WI38 (cell line): ENCODE measurements around the gene CREBZF.
"Not testable (repeated sequence)": the region's sequence is repeated elsewhere in the genome, so short reads cannot be mapped to it uniquely, and the experiment has no call there.

Source experiments
- H3K4me3 ChIP-seq: 2 replicates; pipeline ENCODE4 v1.5.1; 2011; ENCODE audit warnings: low read depth, mild to moderate bottlenecking, control low read depth, low read length
- TF ChIP-seq, protein P1 (sequence below): IDR thresholded peaks from 2 replicates; pipeline ENCODE4 v1.5.1; 2012; ENCODE audit warnings: low read depth, mild to moderate bottlenecking, control low read depth, low read length

The CREBZF gene

DNA sequence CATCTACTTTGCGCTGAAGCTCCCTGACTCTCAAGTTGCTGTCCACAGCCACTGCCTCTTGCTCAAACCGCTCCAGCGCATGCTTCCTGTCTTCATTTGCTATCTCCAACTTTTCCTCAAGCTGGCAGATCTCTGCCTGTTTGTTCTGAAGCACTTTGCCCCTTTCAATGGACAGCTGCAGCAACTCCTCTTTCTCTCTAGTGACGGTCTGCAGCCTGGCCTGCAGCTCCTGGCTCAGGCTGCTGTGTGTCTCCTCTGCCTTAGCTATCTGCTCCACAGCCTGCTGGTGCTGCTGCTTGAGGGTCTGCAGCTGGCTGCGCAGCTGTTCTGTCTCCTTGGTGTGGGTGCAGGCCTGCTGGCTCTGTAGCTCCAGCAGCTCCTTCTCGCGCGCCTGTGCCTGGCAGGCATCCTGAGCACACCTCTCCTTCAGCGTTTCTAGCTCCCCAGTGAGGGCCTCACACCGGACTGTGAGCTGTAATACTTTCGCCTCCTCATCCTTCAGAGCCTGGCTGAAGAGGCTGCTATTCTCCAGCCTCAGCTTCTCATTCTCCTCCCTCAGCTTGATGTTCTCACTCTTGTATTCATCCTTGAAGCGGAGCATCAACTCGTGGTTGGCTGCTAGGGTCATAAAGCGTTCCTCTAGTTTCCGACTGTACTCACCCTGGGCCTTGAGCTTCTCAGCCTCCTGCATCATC, 20.3 kb upstream of the CREBZF start:
- TF ChIP-seq, protein P1, sequence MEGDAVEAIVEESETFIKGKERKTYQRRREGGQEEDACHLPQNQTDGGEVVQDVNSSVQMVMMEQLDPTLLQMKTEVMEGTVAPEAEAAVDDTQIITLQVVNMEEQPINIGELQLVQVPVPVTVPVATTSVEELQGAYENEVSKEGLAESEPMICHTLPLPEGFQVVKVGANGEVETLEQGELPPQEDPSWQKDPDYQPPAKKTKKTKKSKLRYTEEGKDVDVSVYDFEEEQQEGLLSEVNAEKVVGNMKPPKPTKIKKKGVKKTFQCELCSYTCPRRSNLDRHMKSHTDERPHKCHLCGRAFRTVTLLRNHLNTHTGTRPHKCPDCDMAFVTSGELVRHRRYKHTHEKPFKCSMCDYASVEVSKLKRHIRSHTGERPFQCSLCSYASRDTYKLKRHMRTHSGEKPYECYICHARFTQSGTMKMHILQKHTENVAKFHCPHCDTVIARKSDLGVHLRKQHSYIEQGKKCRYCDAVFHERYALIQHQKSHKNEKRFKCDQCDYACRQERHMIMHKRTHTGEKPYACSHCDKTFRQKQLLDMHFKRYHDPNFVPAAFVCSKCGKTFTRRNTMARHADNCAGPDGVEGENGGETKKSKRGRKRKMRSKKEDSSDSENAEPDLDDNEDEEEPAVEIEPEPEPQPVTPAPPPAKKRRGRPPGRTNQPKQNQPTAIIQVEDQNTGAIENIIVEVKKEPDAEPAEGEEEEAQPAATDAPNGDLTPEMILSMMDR, result no peak
- peak overlapping the region; percentile 70 for H3K4me3 ChIP-seq

DNA sequence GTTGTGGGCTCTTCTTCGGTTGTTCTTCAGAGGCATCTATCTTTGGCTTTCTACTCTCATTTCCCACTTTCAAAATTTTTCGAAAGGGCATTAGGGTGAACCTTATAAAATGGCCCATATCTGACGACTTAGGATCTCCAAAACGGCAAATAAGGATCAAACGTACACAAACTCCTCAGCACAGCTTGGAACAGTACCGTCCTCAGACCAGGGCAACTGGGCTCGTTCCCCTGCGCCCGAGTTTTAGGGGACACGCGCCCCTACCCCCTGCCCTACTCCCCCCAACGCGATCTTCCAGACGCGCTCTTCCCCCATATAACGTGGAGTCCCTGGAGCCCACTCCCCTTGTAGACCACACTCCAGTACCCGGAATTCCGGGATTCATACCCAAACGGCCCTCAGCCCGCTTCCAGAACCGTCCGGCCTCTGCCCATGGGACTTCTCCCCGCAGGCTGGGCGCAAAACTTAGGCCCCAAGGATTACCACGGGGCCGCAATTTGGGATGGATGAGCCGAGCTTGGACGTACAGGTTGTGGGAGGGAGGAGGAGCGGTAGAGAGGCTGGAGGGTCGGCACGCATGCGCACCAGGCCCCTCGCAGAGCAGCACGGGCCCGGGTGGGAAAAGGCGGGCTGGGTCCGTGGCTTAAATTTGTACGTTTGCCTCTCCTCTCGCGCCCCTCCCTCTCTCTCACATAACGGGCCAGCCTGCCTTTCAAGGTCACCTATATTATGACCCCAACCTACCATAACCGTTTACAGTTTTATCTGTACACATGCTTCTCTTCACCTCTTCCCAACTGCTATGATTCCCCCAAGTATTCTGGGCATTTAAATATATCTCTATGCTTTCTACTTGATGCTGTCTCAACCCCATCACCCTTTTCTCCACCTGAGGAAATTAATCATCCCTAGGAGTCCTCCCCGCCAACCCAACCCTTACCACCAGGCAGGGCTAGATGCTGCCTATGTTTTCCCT, 17.7 kb upstream of the CREBZF start:
- TF ChIP-seq, protein P1, result no peak
- peak overlapping the region; percentile 65 for H3K4me3 ChIP-seq

DNA sequence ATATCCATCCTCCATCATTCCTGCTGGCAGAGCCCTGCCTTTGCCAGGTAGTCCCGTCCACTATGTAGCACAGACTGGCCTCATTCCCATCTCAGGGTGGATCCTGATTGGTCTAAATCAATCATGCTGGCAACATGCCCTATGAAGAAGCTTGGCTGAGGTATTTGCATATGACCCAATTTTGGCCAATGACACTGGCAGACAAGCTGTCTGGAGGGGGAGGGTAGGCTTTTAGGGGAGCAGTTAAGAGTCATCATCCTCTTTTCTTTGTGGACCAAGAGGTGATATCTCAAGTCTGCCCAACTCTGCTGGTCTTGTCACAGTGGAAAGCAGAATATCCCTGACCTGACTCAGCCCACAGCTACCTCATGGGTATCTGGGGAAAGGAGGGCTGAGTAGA, 16.0 kb upstream of the CREBZF start:
- TF ChIP-seq, protein P1, result no peak
- no peak overlapping the region for H3K4me3 ChIP-seq

DNA sequence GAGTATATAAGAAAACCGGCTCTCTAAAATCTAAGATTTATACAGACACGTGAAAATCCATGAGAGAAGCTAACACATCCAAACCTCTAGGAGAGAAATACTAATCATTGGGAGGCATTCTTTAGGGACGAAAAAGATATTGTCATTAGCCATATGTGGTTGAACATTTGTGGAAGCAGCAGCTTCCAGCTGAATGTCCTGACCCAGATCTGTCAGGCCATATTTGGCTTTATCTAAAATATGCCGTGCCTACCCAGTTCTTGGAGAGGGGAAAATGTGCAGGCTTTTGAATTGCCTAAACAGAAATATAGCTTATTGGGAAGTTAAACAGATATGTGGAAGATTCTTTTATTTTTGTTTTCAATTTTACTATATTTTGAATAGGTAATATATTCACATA, 14.6 kb upstream of the CREBZF start:
- TF ChIP-seq, protein P1, result no peak
- H3K4me3 ChIP-seq, result no peak overlapping the region

DNA sequence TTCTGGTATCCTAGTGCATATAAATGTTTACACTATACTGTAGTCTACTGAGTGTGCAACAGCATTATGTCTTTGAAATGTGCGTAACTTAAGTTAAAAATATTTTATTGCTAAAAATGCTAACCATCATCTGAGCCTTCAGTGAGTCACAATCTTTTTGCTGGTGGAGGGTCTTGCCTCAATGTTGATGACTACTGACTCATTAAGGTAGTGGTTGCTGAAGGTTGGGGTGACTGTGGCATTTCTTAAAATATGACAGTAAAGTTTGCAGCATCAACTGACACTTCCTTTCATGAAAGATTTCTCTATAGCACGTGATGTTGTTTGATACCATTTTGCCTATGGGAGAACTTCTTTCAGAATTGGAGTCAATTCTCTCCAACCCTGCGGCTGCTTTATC, 8.5 kb upstream of the CREBZF start:
- TF ChIP-seq, protein P1, result no peak
- no peak overlapping the region for H3K4me3 ChIP-seq

DNA sequence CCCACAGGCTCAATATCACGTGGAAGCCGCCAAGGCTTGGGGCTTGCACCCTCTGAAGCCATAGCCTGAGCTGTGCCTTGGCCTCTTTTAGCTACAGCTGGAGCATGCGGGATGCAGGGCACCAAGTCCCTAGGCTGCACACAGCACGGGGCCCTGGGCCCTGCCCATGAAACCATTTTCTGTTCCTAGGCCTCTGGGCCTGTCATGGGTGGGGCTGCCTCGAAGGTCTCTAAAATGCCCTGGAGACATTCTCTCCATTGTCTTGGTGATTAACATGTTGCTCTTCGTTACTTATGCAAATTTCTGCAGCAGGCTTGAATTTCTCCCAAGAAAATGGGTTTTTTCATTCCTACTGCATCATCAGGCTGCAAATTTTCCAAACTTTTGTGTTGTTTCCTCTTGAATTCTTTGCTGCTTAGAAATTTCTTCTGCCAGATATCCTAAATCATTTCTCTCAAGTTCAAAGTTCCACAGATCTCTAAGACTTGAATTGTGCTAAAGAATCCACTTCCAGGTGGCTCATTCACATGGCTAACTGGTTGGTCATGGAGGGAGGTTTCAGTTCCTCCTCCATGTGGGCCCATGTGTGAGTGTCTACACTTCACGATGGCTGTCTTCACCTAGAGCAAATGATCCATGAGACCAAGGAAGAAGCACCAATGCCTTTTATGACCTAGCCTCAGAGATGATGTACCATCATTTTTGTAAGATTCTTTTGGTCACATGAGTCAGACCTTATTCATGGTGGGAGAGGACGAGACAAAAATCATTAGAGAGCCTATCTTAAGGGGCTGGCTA, 7.4 kb upstream of the CREBZF start:
- H3K4me3 ChIP-seq, result no peak overlapping the region
- TF ChIP-seq, protein P1, result no peak

DNA sequence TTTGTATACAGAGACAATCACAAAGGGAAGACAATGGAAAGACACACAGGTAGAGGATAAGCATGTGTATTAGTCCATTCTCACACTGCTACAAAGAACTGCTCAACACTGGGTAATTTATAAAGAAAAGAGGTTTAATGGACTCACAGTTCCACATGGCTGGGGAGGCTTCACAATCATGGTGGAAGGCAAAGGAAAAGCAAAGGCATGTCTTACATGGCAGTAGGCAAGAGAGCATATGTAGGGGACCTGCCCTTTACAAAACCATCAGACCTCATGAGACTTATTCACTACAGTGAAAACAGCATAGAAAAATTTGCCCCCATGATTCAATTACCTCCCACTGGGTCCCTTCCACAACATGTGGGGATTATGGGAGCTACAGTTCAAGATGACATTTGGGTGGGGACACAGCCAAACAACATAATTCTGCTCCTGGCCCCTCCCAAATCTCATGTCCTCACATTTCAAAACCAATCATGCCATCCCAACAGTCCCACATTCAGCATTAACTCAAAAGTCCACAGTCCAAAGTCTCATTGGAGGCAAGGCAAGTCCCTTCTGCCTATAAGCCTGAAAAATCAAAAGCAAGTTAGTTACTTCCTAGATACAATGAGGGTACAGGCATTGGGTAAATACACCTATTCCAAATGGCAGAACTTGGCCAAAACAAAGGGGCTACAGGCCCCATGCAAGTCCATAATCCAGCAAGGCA, 6.2 kb upstream of the CREBZF start:
- not testable (repeated sequence) for H3K4me3 ChIP-seq
